ENCODE data around the gene MAVS.

Gene MAVS

GRCh38 chr20:3922223-3922982 lies 75.8 kb downstream of the MAVS start:
- ATAC-seq (ENCODE audit: low read depth) = no peak

DNA sequence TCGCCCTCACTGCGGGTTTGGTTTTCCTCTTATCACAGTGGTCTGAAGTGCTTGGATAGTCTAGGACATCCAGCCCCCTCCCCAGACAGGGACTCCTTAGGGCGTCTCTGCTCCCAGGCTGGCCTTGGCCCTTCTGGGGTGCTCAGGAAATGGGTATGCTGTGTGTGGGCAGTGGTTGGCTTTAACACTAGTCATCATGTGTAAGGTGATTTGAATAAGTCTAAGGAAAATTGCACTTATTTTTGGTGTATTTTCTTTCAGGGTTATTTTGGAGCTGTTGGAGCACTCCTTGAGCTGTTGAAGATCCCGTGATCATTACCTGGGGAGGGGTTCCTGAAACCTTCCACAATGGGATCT lies 76.3 kb downstream of the MAVS start:
- peaks cover 3% of the 10 kb centered on the region for H3K4me1 ChIP-seq (ENCODE audit: insufficient read depth, poor library complexity, severe bottlenecking)
- H3K27me3 ChIP-seq (ENCODE audit: insufficient read depth, poor library complexity, severe bottlenecking) = no peaks in the 10 kb centered on the region
- DNase-seq (ENCODE audit: low spot score) (no peak), ATAC-seq (ENCODE audit: low read depth) (no peak)
- peaks cover 64% of the 10 kb centered on the region for H3K36me3 ChIP-seq (ENCODE audit: low read depth)
- no peak overlapping the region for H3K4me3 ChIP-seq (ENCODE audit: severe bottlenecking)
- H3K9me3 ChIP-seq (ENCODE audit: severe bottlenecking) = no peaks in the 10 kb centered on the region
- no peak for TF ChIP-seq CTCF (IDR thresholded peaks at IDR 0.05; ENCODE audit: poor library complexity, severe bottlenecking)
- no peak overlapping the region for H3K27ac ChIP-seq (ENCODE audit: poor library complexity, severe bottlenecking)

More at GRCh38 chr20:3922223-3922982, 75.8 kb downstream of the MAVS start:
- no peaks in the 10 kb centered on the region for H3K27me3 ChIP-seq (ENCODE audit: insufficient read depth, poor library complexity, severe bottlenecking)
- TF ChIP-seq CTCF (IDR thresholded peaks at IDR 0.05; ENCODE audit: poor library complexity, severe bottlenecking) = no peak
- H3K4me3 ChIP-seq (ENCODE audit: severe bottlenecking) = no peak overlapping the region
- H3K27ac ChIP-seq (ENCODE audit: poor library complexity, severe bottlenecking) = no peak overlapping the region
- no peak for DNase-seq (ENCODE audit: low spot score)
- H3K9me3 ChIP-seq (ENCODE audit: severe bottlenecking) = no peaks in the 10 kb centered on the region
- no peaks in the 10 kb centered on the region for H3K4me1 ChIP-seq (ENCODE audit: insufficient read depth, poor library complexity, severe bottlenecking)
- H3K36me3 ChIP-seq (ENCODE audit: low read depth) = peaks cover 70% of the 10 kb centered on the region

DNA sequence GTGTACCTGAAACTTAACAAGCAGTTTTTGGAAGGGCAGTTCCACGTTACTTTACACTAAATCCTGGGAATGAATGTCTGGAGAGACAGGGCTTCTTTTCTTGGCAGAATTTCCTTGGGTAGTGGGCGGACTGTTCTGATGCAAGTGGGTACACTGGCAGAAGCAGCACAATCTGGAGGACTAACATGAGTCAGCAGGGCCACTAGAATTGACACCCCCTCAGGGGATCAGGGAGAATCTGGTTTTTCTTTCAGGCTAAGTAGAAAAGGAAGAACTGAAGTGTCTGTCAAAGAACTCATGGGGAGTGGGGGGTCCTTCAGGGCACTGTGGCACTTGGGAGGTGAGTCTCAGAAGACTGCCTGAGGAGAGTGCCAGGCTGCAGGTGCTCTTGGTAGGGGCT lies 77.2 kb downstream of the MAVS start:
- Histone ChIP-seq H3K27me3 (ENCODE audit: insufficient read depth, poor library complexity, severe bottlenecking) (no peaks in the 10 kb centered on the region), H3K27ac (ENCODE audit: poor library complexity, severe bottlenecking) (no peak overlapping the region), H3K4me3 (ENCODE audit: severe bottlenecking) (no peak overlapping the region), H3K4me1 (ENCODE audit: insufficient read depth, poor library complexity, severe bottlenecking) (peaks cover 5% of the 10 kb centered on the region), H3K9me3 (ENCODE audit: severe bottlenecking) (no peaks in the 10 kb centered on the region), H3K36me3 (ENCODE audit: low read depth) (peaks cover 56% of the 10 kb centered on the region)
- ATAC-seq (ENCODE audit: low read depth) (no peak), DNase-seq (ENCODE audit: low spot score) (no peak)
- TF ChIP-seq CTCF (IDR thresholded peaks at IDR 0.05; ENCODE audit: poor library complexity, severe bottlenecking) = no peak

DNA sequence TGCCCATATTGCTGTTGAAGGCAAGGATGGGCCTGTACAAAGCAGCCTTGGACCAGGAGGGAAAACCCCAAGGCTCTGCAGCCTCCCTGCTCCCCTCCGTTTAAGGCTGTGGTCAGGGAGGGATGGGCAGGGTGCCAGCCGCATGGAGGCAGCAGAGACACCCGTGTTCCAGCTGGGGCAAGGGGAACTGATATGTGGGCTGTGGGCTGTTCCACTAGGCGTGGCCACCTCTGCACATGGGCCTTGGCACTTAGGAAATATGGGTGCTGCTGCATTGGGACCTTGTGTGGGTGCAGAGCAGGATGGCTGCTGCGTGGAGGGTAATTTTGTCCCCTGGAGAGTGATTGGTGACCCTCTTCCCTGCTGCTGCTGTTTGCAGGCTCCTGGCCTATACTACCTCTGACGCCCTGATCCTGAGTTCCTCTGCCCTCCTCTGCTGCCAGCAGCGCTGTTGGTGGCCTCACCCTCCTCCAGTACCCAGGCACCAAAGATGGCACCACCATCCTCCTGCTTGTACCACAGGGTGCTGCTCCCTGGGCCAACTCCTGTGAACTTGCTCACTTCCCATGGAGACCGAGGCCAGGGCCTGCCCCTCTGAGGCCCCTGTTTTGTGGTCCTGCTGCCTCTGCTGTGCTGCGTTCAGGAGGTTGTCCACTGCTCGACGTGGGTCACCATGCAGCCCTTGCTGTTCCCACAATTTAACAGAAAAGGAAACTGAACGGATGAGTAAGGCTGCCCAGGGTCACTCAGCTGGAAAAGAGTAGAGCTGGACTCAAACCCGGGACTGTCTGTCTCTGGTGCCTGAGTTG lies 77.9 kb downstream of the MAVS start:
- Histone ChIP-seq H3K36me3 (ENCODE audit: low read depth) (peaks cover 49% of the 10 kb centered on the region), H3K4me1 (ENCODE audit: insufficient read depth, poor library complexity, severe bottlenecking) (peaks cover 5% of the 10 kb centered on the region), H3K27me3 (ENCODE audit: insufficient read depth, poor library complexity, severe bottlenecking) (no peaks in the 10 kb centered on the region), H3K4me3 (ENCODE audit: severe bottlenecking) (no peak overlapping the region), H3K9me3 (ENCODE audit: severe bottlenecking) (no peaks in the 10 kb centered on the region), H3K27ac (ENCODE audit: poor library complexity, severe bottlenecking) (no peak overlapping the region)
- no peak for ATAC-seq (ENCODE audit: low read depth)
- DNase-seq (ENCODE audit: low spot score) = no peak
- no peak for TF ChIP-seq CTCF (IDR thresholded peaks at IDR 0.05; ENCODE audit: poor library complexity, severe bottlenecking)
